OCI-LY1 (cell line): Measurements from ENCODE around the gene B3GALNT2.

Experiments
- H2AFZ ChIP-seq: fragments of 200-600 bp; sonication (generic), shearing (Covaris generic); 2 replicates; pipeline ENCODE4 v1.6.0; 2014; ENCODE audit warnings: antibody characterized with exemption, mild to moderate bottlenecking, low read length
- H3F3A ChIP-seq: fragments of 200-600 bp; sonication (generic), shearing (Covaris generic); 2 replicates; pipeline ENCODE4 v1.6.0; 2014; ENCODE audit warnings: mild to moderate bottlenecking, antibody characterized with exemption, low read length, moderate library complexity; ENCODE audit not compliant: insufficient read depth
- H3K27ac ChIP-seq: fragments of 200-600 bp; sonication (generic); 2 replicates; pipeline ENCODE4 v1.5.1; 2014; ENCODE audit warnings: low read length, mixed run types, mild to moderate bottlenecking, low read depth; ENCODE audit not compliant: poor library complexity, severe bottlenecking
- H3K27me3 ChIP-seq: fragments of 200-600 bp; sonication (generic); 2 replicates; pipeline ENCODE4 v1.6.0; 2014; ENCODE audit warnings: antibody characterized with exemption, mild to moderate bottlenecking, low read length, moderate library complexity; ENCODE audit not compliant: insufficient read depth
- H3K36me3 ChIP-seq: fragments of 200-600 bp; sonication (generic); 2 replicates; pipeline ENCODE4 v1.6.1; 2014; ENCODE audit warnings: mild to moderate bottlenecking, antibody characterized with exemption, low read length, moderate library complexity, mixed read lengths; ENCODE audit not compliant: insufficient read depth
- H3K4me1 ChIP-seq: fragments of 200-600 bp; sonication (generic); 2 replicates; pipeline ENCODE4 v1.5.1; 2014; ENCODE audit warnings: mild to moderate bottlenecking, low read length, moderate library complexity; ENCODE audit not compliant: insufficient read depth, severe bottlenecking
- H3K4me2 ChIP-seq: fragments of 200-600 bp; sonication (generic), shearing (Covaris generic); 2 replicates; pipeline ENCODE4 v1.6.1; 2014; ENCODE audit warnings: low read length
- H3K4me3 ChIP-seq: fragments of 200-600 bp; sonication (generic); 2 replicates; pipeline ENCODE4 v1.5.1; 2014; ENCODE audit warnings: low read length, low read depth, mild to moderate bottlenecking, mixed read lengths; ENCODE audit not compliant: poor library complexity, severe bottlenecking
- H3K79me2 ChIP-seq: fragments of 200-600 bp; shearing (Covaris generic); 2 replicates; pipeline ENCODE4 v1.6.1; 2016; ENCODE audit warnings: mixed run types, low read length, mixed read lengths; ENCODE audit not compliant: insufficient read depth
- H3K9ac ChIP-seq: fragments of 200-600 bp; sonication (generic), shearing (Covaris generic); 2 replicates; pipeline ENCODE4 v1.6.1; 2014; ENCODE audit warnings: mild to moderate bottlenecking, low read length, mixed read lengths
- H3K9me2 ChIP-seq: fragments of 200-600 bp; sonication (generic), shearing (Covaris generic); 2 replicates; pipeline ENCODE4 v1.6.1; 2014; ENCODE audit warnings: low read depth, mild to moderate bottlenecking, low read length, mixed read lengths
- H3K9me3 ChIP-seq: fragments of 200-600 bp; shearing (Covaris generic); 2 replicates; pipeline ENCODE4 v1.6.1; 2014; ENCODE audit warnings: low read length, mixed read lengths
- H4K20me1 ChIP-seq: fragments of 200-600 bp; sonication (generic), shearing (Covaris generic); 2 replicates; pipeline ENCODE4 v1.6.0; 2016; ENCODE audit warnings: mild to moderate bottlenecking, low read length; ENCODE audit not compliant: insufficient read depth
- EZH2 ChIP-seq: fragments of 200-600 bp; sonication (generic), shearing (Covaris generic); IDR thresholded peaks from 2 replicates; pipeline ENCODE4 v1.8.0; 2017; ENCODE audit warnings: borderline replicate concordance, mixed run types, mild to moderate bottlenecking, antibody characterized with exemption, low read length, moderate library complexity, mixed read lengths
- TF ChIP-seq, protein P1 (sequence below): fragments of 200-600 bp; sonication (generic), shearing (Covaris generic); IDR thresholded peaks from 2 replicates; pipeline ENCODE4 v1.5.1; 2017; ENCODE audit warnings: mild to moderate bottlenecking, antibody characterized with exemption, low read length, moderate library complexity, mixed read lengths

B3GALNT2 gene

DNA sequence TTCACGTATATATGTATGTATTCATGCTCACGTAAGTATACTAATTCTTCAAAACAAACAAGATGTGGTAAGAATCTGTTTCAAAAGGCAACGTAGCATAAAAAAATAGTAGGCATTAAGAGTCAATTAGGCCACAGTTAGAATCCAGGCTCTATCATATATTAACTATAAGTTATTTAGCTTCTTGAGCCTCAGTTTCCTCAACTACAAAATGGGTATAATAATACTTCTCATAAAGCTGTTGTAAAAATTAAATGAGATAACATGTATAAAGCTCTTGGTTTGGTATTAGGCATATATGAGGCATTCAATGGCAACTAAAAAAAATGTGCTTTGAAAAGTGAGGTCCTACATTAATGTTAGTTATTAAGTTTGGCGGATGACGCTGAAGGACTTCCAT lies 9.2 kb downstream of the B3GALNT2 start:
- H3K27me3 ChIP-seq: no peaks in the 10 kb centered on the region

DNA sequence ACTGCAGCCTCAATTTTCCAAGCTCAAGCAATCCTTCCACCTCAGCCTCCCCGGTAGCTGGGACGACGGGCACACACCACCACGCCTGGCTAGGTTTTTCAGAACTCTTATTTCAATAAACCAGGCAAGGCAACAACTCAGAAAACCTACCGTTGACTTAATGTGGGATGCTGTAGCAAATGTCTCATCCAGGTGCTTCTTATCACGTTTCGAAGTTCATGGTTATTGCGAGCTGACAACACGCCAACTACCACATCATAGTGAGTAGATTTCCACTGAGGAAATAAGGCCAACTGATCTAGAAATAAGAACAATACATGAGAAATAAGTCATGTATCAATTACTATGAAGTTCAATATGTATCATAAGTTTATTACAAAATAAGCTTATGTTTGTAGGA lies 9.7 kb downstream of the B3GALNT2 start:
- no peak overlapping the region for H3K4me2 ChIP-seq
- H3K9me3 ChIP-seq: no peaks in the 10 kb centered on the region
- no peak overlapping the region for H3K4me3 ChIP-seq
- no peak overlapping the region for H3K9ac ChIP-seq
- H3K27me3 ChIP-seq: no peaks in the 10 kb centered on the region
- peaks cover 11% of the 10 kb centered on the region; the same call in 1 of the 2 replicates for H3K36me3 ChIP-seq
- no peaks in the 10 kb centered on the region for H3K9me2 ChIP-seq
- no peaks in the 10 kb centered on the region for H3K4me1 ChIP-seq
- no peaks in the 10 kb centered on the region for H3F3A ChIP-seq
- H2AFZ ChIP-seq: no peak overlapping the region
- H3K79me2 ChIP-seq: no peaks in the 10 kb centered on the region
- no peak overlapping the region for H3K27ac ChIP-seq
- H4K20me1 ChIP-seq: no peaks in the 10 kb centered on the region
- TF ChIP-seq EZH2: no peak
- TF ChIP-seq, protein P1, sequence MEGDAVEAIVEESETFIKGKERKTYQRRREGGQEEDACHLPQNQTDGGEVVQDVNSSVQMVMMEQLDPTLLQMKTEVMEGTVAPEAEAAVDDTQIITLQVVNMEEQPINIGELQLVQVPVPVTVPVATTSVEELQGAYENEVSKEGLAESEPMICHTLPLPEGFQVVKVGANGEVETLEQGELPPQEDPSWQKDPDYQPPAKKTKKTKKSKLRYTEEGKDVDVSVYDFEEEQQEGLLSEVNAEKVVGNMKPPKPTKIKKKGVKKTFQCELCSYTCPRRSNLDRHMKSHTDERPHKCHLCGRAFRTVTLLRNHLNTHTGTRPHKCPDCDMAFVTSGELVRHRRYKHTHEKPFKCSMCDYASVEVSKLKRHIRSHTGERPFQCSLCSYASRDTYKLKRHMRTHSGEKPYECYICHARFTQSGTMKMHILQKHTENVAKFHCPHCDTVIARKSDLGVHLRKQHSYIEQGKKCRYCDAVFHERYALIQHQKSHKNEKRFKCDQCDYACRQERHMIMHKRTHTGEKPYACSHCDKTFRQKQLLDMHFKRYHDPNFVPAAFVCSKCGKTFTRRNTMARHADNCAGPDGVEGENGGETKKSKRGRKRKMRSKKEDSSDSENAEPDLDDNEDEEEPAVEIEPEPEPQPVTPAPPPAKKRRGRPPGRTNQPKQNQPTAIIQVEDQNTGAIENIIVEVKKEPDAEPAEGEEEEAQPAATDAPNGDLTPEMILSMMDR: no peak

More for the DNA sequence above, 9.2 kb downstream of the B3GALNT2 start:
- no peaks in the 10 kb centered on the region for H3F3A ChIP-seq
- no peak overlapping the region for H3K9ac ChIP-seq
- H3K9me2 ChIP-seq: no peaks in the 10 kb centered on the region
- no peaks in the 10 kb centered on the region for H3K9me3 ChIP-seq
- no peaks in the 10 kb centered on the region for H4K20me1 ChIP-seq
- H3K36me3 ChIP-seq: peaks cover 11% of the 10 kb centered on the region; the same call in 1 of the 2 replicates
- no peak overlapping the region for H3K27ac ChIP-seq
- no peak overlapping the region for H3K4me2 ChIP-seq
- H2AFZ ChIP-seq: no peak overlapping the region
- no peak for TF ChIP-seq EZH2
- TF ChIP-seq, protein P1: no peak
- no peak overlapping the region for H3K4me3 ChIP-seq
- H3K79me2 ChIP-seq: no peaks in the 10 kb centered on the region
- H3K4me1 ChIP-seq: no peaks in the 10 kb centered on the region

DNA sequence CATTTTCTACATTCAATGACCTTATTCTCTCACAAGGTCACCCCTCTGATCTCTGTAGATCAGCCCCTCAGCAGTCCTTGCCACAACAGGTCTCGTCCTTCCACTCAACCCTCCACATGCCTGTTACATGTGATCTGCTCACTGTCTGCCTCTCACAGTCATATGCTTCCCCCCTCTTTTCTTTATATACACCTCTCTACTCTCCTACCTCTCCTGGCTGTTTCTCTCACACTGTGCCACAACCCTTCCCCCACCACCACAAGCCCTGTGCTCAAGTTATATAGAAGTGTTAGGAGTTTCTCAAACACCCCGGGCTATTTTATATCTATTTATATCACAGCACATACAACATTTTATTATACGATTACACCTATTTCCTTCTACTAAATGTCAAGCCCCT lies 12.6 kb downstream of the B3GALNT2 start:
- Histone ChIP-seq H3K27ac (no peak overlapping the region), H4K20me1 (no peaks in the 10 kb centered on the region), H3K4me3 (no peak overlapping the region), H3K4me1 (no peaks in the 10 kb centered on the region), H3K9me2 (no peaks in the 10 kb centered on the region), H3K79me2 (no peaks in the 10 kb centered on the region), H3K27me3 (no peaks in the 10 kb centered on the region), H3K9ac (no peak overlapping the region), H3K36me3 (peaks cover 11% of the 10 kb centered on the region; the same call in 1 of the 2 replicates), H2AFZ (no peak overlapping the region), H3F3A (no peaks in the 10 kb centered on the region), H3K9me3 (no peaks in the 10 kb centered on the region), H3K4me2 (no peak overlapping the region)
- TF ChIP-seq, protein P1: no peak
- TF ChIP-seq EZH2: no peak
